Epithelial cell of proximal tubule (primary cell): ENCODE results near the gene CITED2. TPM values are rescaled to one million over a fixed set of nuclear protein-coding genes. Genes with fewer than 3 reads are reported as not detected.

ENCODE experiments used
- DNase-seq: peaks from one replicate; pipeline ENCODE4 v3.0.0-alpha.2; 2011; ENCODE audit warnings: low read depth
- H3K4me3 ChIP-seq: 2 replicates; pipeline ENCODE4 v1.5.1; 2011; ENCODE audit warnings: low read depth, mild to moderate bottlenecking, low read length
- total RNA-seq: library from RNA; depleted of rRNA; stranded (reverse); fragments of >200 nt; gene quantifications from 2 replicates; pipeline ENCODE4 v1.2.3, GENCODE V29; 2015
- TF ChIP-seq, protein P1 (sequence below): conservative IDR thresholded peaks from 2 replicates; pipeline ENCODE4 v1.5.1; 2012; ENCODE audit warnings: low read depth, mild to moderate bottlenecking, low read length

Gene CITED2
- total RNA-seq, 1 donor from 2014 or later, result 56.1 TPM

DNA sequence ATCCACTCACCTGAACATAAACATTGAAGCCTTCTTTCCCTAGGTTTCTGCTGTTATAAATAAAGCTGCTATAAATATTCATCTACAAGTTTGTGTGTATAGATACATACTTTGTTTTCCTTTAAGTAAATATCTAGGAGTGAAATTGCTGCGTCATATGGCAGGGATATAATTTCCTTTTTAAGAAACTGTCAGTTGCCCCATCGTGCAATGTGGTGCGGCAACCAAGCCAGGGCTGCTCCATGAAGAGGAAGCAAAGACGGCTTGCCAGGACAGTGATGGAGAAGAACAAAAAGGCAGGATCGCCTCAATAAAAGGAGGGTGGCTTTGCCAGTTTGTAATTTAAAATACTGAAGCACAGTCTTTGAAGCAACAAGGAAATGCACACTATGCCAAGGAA is 36.6 kb downstream of the CITED2 start:
- no peak for DNase-seq
- TF ChIP-seq, protein P1, sequence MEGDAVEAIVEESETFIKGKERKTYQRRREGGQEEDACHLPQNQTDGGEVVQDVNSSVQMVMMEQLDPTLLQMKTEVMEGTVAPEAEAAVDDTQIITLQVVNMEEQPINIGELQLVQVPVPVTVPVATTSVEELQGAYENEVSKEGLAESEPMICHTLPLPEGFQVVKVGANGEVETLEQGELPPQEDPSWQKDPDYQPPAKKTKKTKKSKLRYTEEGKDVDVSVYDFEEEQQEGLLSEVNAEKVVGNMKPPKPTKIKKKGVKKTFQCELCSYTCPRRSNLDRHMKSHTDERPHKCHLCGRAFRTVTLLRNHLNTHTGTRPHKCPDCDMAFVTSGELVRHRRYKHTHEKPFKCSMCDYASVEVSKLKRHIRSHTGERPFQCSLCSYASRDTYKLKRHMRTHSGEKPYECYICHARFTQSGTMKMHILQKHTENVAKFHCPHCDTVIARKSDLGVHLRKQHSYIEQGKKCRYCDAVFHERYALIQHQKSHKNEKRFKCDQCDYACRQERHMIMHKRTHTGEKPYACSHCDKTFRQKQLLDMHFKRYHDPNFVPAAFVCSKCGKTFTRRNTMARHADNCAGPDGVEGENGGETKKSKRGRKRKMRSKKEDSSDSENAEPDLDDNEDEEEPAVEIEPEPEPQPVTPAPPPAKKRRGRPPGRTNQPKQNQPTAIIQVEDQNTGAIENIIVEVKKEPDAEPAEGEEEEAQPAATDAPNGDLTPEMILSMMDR, result no peak

DNA sequence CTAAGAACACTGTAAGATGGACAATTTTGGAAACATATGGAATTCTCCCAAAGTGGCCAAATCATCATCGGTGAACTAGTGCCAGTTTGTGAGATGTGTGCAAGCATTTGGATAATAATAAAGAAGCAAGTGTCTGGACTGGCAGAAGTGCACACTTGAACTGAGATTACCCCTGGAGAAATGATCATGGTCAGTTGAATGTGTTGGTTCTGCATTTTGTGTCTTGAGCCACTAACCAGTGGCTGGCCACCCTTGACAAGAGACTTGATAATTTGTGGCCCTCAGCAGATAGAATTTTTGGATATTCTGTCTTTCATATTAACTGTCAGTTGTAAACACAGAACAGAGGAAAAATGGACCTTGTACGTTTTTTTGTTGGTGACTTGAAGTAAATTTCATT is 37.4 kb downstream of the CITED2 start:
- no peak for DNase-seq
- TF ChIP-seq, protein P1, result no peak
- no peak overlapping the region for H3K4me3 ChIP-seq

More for the DNA sequence above, 36.6 kb downstream of the CITED2 start:
- H3K4me3 ChIP-seq, result no peak overlapping the region

DNA sequence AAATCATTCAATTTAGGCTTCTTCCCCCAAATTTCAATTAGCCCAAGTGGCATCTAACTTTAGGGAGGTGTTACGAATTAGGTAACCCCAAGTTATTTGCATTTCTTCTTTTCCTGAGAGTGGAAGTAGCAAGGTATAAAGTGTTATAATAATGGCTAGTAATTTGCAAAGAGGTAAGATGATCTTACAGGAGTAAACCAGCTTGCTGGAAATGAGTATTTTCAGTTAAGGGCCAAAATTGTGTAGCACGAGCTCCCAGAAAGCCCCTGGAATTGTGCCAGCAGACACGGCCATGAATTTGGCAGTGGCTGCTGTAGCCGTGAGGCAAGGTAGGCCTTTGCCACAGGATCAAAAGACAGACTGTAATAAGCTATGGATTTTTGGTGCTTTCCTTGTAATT is 38.0 kb downstream of the CITED2 start:
- H3K4me3 ChIP-seq, result no peak overlapping the region
- no peak for DNase-seq
- TF ChIP-seq, protein P1, result no peak

DNA sequence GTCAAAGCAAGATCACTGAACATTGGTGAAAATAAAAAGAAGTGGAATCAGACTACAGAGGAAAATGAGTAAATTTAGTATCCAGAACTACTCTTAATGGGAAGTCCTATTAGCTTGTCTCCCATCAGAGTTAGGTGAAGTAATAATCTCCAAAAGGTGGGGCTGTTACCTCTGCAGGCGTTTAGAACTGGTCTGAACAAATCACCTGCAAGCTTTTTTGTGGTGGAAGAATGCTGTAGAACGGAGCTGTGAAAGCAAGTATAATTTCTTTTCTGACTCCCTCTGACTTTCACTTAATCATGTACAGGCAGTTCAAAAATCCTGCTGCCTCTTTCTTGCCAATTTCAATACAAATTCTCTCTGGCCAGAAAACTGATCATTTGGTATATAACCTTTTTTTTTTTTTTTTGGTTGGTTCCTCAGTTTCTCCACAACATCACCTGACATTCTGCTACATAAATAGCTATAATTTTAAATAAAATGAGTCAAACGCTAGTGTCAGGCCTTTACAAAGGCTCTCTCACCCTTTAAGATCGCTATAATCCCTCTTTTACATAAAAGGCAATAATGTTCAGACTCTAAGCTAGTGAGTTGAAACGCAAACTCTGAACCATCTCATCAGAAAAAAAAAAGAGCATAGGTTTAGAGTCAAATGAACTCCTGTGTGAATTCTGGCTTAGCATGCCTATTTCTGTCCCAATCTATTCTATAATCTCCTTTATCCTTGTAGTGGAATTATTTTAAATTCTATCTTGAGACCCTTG is 38.8 kb downstream of the CITED2 start:
- DNase-seq, result no peak
- no peak overlapping the region for H3K4me3 ChIP-seq
- TF ChIP-seq, protein P1, result no peak

DNA sequence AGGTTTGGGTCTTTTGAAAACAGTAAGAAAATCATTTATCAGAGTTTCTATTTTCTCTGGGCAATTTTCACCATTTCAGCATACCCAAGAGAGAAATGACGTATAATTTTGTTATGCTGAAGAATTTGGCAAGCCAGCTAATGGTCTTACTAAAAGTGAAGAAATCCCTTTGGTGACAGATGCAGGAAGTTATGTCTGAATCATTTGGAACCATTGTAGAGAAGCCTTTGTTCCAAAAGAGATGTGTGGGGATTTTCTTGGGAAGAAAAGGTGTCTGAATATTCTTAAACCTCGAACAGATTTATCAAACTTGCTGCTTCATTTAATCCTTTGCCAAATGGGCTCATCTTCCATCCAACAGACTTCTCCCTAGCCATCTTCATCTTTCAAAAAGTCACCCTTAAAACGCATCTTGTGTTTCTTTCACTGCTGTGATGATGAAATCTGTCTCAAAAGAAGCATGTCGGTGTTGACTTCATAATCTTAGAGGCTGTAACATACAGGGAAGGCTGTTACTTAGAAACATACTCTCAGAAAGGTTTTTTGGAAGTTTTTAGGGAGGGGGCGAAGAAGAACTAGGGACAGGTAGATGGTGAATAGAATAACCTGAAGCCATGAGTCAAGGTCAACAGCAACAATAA is 39.5 kb downstream of the CITED2 start:
- DNase-seq, result peak; percentile 48
- no peak overlapping the region for H3K4me3 ChIP-seq
- TF ChIP-seq, protein P1, result no peak

DNA sequence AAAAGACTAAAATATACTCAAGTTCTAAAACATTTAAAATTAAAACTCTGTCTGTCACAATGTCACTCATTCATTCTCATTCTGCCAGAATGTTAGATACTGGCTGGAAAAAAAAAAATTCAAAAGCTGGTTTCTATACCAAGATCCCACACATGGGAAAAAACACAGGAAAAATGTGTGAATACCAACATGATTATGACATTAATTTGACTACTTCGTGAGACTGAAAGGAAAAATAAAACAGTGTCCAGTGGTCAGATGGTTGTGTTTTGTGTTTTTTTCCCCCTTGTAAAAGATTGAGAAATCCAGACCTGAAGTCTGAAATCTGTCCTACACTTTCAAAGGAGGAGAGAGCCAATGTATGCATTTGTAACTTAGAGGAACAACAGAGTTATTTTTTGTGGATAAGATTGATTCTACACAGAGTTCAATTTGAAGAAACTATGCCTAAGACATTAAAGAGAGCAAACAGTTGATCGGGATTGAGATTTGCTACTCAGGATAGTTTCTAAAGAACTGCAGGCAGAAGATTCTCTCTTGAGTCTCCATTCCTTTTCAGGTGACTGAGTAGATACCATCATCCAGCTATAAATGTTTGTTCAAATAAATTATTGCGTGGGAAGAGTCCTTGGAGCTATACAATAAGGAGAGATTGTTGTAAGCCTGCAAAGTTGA is 43.5 kb downstream of the CITED2 start:
- TF ChIP-seq, protein P1, result no peak
- no peak overlapping the region for H3K4me3 ChIP-seq
- DNase-seq, result no peak
